Stomach (tissue), 4 donors: Measurements from ENCODE around the gene TBL2.

Experiments
- CTCF ChIP-seq, 7 experiments: fragments of 450-650 bp in 4 of 7; fragments of 200-600 bp in 3 of 7; sonication (generic) in 3 of 7; IDR thresholded peaks; one replicate each; pipeline ENCODE4 v1.5.1; 2016 to 2019; ENCODE audit warnings: antibody characterized with exemption in 7 of 7, control low read depth in 2 of 7, mild to moderate bottlenecking in 1 of 7
- EP300 ChIP-seq: sonication (generic); formaldehyde crosslinking; IDR thresholded peaks from one replicate; pipeline ENCODE4 v1.6.1; 2017; ENCODE audit warnings: antibody characterized with exemption
- POLR2A ChIP-seq, 4 donors: fragments of 450-650 bp; IDR thresholded peaks; one replicate each; pipeline ENCODE4 v1.6.1; 2016; ENCODE audit warnings: antibody characterized with exemption in 4 of 4, control low read depth in 2 of 4, mild to moderate bottlenecking in 1 of 4, moderate library complexity in 1 of 4
- POLR2AphosphoS5 ChIP-seq, 3 donors: sonication (generic); formaldehyde crosslinking; IDR thresholded peaks; one replicate each; pipeline ENCODE4 v1.6.1; 2016; ENCODE audit warnings: antibody characterized with exemption in 3 of 3

- TF ChIP-seq CTCF (IDR thresholded peaks at IDR 0.05): no peak
- no peak for TF ChIP-seq EP300
- no peak for TF ChIP-seq POLR2AphosphoS5 (IDR thresholded peaks at IDR 0.05)
- no peak for TF ChIP-seq POLR2A (IDR thresholded peaks at IDR 0.05)
These were observed 34.4 kb upstream of the TBL2 start for GRCh38 chr7:73612598-73613269.
